Fibroblast of the conjunctiva (primary cell): Measurements from ENCODE around the gene ALG2.
"Not testable (repeated sequence)": the region's sequence is repeated elsewhere in the genome, so short reads cannot be mapped to it uniquely, and the experiment has no call there.

Experiments used
- DNase-seq: peaks from one replicate; pipeline ENCODE4 v3.0.0-alpha.2; 2010; ENCODE audit warnings: low read depth

ALG2 gene

DNA sequence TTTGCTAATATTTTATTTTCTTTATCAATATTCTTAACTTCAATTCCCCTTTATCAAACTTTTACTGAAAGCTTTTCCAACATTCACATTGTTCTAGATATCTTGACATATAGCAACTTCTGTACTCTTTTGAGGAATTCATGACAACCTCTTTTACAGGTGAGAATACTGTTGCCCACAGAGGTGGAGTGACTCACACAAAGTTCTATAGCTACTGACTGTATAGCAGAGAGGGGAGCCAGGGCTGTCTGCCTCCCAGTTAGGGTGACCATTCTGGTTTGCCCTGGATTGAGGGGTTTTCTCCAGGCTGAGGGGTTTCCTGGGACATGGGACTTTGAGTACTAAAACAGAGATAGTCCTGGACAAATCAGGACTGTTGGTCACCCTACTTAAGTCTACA is 16.6 kb upstream of the ALG2 start:
- no peak for DNase-seq

DNA sequence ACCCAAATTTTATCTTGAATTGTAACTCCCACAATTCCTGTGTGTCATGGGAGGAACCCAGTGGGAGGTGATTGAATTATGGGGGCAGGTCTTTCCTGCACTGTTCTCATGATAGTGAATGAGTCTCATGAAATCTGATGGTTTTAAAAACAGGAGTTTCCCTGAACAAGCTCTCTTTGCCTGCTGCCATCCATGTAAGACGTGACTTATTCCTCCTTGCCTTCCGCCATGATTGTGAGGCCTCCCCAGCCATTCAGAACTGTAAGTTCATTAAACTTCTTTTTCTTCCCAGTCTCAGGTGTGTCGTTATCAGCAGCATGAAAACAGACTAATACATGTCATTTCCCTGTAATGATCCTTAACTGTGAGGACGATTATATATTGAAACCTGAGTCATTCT is 16.1 kb upstream of the ALG2 start:
- not testable (repeated sequence) for DNase-seq

DNA sequence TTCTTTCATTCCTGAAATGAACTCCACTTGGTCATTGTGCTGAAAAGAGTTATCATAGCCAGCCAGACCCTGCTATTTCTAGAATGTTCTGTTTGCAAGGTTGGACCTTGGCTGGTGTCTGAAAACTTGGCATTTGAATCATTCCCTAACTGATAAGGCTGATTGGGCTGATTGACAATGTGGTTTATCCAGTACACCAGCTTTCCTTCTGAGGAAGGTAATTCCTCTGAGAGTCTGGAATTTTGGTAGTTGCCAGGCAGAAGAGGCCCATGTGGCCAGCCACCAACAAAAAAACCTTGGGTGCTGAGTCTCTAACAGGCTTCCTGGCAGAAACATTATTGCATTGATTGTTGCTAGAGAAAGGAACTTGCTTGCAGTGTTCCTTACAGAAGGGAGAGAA is 15.6 kb upstream of the ALG2 start:
- no peak for DNase-seq

DNA sequence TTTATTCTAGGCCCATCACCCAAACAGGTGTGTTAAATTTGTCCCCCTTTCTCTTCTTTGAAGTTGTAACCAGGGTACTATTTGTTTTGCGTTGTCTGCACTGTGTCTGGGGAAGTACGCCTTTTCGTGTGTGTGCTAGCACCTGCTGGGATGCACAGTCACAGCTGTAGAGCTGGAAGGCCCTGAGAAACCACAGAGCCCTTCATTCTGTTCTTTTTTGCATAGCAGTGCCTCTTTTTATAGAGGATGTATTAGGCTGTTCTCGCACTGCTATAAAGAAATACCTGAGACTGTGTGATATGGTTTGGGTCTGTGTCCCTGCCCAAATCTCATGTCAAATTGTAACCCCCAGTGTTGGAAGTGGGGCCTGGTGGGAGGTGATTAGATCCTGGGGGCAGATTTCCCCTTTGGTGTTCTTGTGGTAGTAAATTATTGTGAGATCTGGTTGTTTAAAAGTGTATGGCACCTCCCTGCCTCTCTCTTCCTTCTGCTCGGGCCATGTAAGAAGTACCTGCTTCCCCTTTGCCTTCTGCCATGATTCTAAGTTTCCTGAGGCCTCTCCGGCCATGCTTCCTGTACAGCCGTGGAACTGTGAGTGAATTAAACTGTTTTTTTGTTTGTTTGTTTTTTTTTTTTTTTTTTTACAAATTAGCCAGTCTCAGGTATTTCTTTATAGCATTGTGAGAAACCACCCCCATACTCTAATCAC is 14.3 kb upstream of the ALG2 start:
- no peak for DNase-seq

DNA sequence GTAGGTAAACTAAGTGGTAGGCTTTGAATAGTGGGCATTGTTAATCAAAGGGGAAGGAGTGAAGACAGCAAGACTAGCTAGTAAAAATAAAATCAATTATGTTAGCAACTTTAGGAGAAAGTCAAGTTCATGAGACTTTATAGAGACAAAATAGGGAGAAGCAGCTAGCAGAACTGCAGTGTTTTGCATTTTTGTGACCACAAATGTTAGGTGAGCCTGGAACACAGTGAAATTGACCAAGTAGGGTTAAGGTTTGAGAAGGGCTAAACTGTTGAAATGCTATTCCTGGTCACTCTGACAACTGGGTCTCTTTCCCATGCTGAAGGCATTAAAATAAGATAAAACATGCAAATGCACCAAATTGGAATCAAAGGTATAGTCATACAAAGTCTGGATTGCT is 13.3 kb upstream of the ALG2 start:
- DNase-seq = no peak

DNA sequence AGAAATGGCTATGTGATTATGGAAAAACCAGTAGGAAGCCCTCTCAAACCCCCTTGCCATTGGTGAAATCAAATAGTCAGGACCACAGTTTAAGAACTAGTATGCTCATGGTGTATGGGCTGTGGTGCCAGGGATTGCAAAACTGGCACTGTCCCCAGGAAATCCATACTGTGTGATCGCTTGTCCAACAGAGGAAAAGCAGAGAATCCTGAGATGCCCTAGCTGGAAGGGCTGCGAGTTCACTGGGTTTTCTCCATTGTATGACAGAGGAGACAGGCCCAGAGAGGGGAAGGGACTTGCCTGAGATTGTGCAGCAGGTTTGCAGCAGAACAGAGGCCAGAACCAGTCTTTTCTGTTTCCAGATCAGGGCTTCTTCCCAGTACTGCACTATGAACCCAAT is 12.9 kb upstream of the ALG2 start:
- DNase-seq = no peak

DNA sequence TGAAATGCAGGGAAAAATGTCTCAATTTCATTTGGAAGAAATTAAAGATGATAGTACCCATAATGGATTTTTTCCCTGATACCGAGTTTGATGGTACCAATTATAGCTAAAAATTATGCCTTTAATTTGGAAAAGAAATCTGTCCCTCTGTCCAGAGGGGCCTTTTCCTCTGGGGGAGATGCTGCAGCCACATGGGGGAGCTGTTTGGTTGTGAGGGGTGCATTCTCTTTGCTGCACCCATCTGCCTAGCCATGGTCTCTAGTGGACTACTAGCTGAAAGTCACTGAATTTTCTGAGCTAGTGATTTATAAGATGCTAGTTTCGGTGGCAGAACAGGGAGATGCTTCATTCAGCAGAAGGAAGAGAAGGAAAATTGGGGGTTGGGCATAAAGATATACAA is 10.0 kb upstream of the ALG2 start:
- no peak for DNase-seq

DNA sequence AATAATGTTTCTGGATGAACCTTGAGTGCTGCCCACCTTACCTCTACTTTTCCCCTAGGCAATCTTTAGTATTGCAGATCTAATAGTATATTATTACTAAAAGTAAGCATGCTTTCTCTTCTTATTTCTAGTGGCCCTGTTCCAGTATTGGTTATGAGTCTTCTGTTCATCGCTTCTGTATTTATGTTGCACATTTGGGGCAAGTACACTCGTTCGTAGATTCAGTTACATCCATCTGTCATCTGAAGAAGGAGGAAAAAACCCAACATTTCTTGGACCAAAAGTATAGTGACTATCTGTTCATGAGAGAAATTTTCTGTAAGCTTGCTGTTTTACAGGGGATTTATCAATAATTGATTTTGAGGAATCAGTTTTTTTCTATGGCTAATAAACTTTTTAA is 8.5 kb upstream of the ALG2 start:
- DNase-seq = no peak

DNA sequence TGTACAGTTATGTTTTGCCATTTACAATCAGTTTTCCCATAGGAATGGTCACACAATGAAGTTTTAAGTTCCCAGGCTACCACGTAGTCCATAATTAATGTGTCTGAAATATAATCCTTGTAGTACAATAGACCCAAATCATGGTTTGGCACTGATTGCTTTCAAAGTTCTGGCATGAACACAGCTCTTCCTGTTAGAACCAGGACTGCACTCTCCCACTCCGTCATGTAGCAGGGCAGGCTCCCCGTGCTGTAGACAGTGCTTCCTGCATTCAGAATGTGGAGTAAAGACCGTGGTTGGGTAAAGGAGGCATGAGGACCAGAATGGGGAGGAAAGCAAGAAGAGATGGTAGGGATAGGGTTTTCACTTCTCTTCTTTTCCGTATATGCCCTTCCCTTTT is 4.3 kb upstream of the ALG2 start:
- DNase-seq = no peak

DNA sequence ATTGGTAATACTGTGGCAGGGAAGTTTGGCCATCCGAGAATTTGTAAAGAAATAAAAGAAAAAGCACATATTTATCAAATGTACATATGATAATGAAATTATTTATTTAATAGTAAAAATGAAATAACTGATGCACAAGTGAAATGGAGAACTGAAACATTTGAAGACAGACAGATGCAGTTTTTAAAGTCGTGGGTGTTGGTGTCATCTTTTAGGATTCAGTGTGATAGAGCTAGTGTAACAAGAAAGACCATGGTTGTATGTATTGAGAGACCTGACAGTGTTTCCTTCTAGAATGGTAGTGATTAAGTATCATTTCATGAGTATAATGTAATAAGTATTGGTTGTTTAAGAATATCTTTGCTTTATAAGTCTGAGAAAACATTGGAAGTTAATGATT is 2.7 kb upstream of the ALG2 start:
- no peak for DNase-seq

DNA sequence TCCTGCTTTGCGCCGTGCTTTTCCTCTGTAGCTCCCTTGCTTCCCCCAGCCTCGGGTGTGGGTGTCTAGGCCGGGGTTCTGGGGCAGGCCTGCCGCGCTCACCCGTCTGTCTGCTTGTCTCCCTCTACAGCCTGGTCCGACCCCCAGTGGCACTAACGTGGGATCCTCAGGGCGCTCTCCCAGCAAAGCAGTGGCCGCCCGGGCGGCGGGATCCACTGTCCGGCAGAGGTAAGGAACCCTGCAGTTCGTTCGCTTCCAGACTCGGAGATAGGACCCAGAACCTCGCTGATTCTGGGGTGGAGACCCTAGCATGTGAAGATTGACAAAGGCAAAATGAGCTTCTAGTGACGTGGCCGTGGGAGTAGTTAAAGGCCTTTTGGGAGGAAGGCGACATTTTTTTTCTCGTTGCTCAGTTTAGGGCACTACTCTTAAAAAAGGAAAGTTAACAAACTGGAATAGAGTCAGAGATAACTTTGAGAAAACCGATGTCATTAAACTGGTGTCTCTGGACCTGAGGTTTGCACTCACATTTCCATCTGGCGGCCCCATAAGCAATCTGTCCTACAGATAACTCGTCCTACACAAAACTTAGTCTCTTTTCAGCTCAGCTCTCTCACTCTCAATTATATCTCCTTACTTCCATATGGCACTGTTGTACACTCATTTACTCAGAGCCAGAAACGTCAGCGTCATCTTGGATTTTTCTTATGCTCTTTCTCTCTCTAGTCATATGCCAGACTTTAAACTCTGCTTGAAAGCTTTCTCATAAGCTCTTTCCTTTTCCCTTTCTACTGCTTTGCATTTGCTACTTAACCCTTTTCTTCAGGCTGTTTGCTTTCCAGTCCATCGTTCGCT is 901 bp upstream of the ALG2 start:
- peak; percentile 2 for DNase-seq

DNA sequence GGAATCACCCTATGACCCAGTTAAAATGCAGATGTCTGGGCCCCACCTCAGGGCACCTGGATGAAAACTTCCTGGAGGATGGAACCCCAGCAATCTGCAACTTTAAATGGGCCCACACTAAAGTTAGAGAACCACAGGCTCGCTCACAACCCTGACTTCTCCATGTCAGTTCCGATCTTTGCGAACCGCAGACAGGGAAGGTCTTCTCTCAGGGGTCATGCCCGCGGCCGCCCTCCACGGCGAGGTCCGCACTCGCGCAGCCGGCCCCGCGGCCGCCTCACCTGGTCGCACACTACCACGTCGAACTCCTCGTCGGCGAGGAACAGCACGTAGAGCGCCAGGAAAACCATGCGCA is 499 bp downstream of the ALG2 start:
- DNase-seq = no peak

DNA sequence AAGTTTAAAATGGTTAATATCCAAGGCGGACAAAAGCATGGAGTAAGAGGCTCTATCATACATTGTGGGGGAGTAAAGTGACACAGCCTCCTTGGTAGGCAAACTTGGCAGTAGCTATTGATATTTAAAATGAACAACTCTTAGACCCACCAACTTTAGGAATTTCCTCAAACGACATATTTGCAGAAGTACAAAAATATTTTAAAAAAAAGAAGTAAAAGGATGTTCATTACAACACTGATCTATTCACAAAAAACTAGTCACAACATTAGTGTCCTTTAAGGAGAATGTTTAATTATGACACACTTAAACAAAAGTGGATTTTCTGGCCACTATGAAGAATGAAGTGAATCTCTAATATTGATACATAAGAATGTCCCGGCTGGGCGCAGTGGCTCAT is 1.7 kb downstream of the ALG2 start:
- DNase-seq = no peak

DNA sequence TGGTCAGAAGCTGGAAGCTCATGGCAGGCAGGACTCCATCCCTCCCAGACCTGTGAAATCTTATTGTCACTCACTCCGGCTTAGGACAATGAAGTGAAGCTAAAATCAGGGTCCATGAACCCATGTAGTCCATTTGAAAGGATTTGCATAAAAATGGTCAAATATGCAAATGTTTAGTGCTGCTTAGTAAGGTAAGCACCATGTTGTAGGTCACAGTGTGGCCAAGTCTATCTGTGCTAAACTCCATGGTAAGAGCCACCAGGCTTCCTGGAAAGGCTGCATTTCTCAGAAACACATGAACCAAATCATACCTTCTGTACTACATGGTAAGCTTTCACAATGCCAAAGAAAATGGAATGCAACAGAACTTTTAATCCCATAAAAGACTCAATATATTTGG is 5.7 kb downstream of the ALG2 start:
- DNase-seq = no peak

DNA sequence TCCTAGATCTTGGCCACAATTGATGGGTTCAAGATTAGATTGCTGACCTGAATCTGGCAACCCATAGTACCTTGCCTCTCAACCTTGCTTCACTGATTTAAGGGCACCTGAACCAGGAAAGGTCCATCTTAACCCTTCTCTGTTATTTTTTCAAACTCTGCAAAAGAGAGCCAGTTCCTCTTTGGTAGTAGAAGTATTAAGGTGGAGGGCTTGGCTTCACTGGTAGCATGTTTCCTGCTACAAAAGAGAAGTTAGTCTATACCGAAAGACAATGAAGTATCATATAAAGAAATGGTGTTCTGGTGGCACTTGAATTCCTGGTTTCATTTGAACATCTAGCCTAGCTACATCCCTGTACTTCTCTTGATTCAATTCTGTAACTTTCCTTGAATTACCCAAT is 8.5 kb downstream of the ALG2 start:
- DNase-seq = no peak

DNA sequence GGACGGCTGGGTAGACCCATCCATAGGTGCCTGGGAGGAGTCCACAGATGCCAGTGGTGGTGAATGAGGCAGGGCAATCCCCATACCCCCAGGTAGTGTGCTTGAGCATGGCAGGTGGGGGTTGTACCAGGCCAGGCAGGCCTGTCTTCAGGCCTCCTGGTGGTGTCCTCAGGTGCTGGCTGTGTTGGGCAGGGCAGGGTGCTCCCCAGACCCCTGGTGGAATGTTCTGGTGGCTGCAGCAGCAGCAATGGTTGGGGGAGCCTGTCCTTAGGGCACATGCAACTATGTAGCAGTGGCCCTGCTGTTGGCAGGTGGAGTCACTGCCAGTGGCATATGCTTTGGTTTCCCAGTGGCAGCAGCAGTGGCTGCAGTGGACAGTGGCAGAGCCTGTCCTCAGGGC is 10.0 kb downstream of the ALG2 start:
- DNase-seq = no peak

DNA sequence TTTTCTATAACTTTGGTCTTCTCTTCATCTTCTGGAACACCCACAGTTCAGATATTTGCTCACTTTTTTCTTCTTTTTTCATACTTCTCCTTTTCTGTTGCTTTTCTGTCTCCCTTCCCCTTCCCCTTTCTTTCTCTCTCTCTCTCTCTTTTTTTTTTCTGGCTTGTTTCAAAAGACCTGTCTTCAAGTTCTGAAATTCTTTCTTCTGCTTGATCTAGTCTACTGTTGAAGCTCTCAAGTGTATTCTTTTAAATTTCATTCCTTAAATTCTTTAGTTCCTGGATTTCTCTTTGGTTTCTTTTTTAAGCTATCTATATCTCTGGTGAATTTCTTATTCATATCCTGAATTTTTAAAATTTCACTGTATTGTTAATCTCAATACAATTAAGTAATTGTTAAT is 11.2 kb downstream of the ALG2 start:
- DNase-seq = no peak

DNA sequence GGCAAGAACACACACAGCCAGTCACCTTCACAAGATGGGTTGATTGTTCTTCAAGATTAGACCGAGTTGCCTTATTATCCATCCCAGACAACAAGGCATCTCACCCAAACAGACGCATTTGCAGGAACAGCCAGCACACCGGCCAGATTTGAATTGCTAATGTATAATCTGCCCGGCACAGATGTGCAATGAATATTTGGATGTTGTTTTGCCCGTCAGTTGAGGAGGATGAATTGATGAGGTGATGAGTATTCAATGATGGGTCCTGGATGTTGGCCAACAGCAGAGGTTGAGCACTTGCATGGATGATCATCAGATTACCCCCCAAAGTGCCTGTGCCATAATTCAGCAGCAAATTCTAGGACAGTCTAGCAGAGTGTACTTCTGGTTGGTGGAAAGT is 20.1 kb downstream of the ALG2 start:
- DNase-seq = no peak

DNA sequence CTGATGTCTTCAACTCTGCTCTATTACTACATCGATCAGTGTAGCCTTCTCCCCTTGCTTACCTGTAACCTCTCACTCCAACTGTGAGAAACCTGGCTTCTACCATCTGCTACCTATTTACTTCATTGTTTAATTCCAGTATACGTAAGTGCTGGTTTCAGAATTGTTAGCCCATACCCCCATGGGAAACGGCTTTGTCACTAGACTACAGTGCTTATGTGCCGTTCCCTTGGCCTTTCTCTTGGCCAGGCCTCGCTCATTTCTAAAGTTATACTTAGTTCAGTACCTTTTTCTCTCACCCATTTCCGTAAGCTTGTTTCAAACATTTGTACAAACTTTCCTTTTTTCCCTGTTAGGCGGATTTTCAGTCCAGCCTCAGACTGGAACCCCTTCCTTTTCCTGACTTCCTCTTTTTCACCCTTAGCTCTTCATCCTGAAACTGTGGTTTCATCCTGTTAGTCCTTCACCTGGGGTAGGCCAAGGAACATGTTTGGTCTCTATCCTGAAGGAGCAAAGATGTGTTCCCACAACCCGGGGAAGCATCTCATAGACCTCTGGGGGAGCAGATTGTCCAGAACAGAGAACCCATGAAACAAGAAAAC is 21.7 kb downstream of the ALG2 start:
- DNase-seq = no peak

DNA sequence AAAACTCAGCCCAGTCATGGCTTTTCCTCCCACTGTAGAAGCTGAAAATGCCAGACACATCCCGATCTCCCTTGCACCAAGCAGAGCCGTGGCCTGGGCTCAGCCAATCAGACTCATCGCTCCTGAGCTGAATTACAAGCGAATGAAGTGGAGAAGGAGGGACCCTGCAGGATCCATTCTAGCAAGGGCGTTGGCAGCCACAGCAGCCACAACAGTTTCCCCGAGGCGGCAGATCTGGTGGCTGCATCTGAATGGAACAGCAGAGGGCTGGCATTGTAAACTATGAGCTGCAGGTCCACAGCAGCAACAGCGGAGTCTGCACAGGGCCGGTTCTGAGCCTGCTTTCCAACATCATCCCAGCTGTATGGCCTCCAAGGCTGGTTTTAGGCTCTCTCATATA is 23.8 kb downstream of the ALG2 start:
- DNase-seq = no peak

DNA sequence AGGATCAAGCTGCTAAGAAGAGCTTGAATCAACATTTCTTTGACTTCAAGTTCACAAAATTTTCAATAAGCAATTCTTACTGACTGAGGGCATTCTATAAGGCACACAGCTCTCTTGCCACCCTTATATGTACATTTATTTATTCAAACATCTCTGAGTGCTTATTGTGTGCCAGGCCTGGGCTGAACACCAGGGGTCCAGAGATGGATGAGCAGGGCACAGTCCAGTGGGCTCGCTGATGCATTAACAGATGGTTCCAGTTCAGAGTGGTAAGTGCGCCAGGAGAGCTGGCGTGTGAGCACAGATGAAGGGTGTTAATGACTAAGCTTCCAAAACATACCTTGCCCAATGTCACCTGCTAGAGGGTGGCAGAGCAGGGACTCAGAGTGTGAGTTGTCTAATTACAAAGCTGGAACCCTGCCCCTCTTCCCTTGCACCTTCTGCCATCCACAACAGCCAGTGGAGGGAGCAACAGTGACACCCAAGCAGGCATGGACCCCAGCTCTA is 24.6 kb downstream of the ALG2 start:
- no peak for DNase-seq

DNA sequence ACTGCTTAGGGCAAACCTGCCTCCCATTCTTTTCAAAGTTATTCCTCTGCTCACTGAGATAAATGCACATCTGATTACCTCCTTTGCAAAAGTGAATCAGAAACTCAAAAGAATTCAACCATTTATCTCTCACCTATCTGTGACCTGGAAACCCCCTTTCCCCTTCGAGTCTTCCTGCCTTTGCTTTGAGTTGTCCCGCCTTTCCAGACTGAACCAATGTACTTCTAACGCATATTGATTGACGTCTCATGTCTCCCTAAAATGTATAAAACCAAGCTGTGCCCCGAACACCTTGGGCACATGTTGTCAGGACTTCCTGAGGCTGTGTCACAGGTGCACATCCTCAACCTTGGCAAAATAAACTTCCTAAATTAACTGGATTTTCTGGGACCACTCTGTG is 25.3 kb downstream of the ALG2 start:
- not testable (repeated sequence) for DNase-seq

DNA sequence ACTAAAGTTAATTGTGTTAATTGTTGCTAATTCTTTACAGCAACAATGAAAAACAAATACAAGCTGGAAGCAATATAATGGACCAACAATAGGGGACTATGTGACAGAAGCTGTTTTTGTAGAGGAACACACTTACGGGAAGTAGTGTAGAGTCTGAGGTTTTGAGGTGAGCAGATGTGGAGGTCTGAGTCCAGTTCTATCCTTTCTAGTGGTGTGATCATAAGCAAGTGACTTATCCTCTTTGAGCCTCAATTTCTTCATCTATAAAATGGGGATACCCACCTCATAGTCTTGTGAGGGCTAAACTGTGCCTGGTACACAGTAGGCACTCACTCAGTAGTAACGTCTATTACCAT is 28.3 kb downstream of the ALG2 start:
- DNase-seq = no peak
